Left ventricle myocardium inferior (tissue), 1 donor: ENCODE results near the gene HPS5. TPM values are rescaled to one million over a fixed set of nuclear protein-coding genes. Genes with fewer than 3 reads are reported as not detected.

Experiments
- DNase-seq: peaks from one replicate; pipeline ENCODE4 v3.0.0-alpha.2; 2020
- H3K27ac ChIP-seq: fragments of 200-600 bp; replicated peaks from 2 replicates; pipeline ENCODE4 v1.8.0; 2021
- H3K27me3 ChIP-seq: fragments of 200-600 bp; 2 replicates; pipeline ENCODE4 v1.8.0; 2021; ENCODE audit warnings: low read depth
- H3K36me3 ChIP-seq: fragments of 200-600 bp; 2 replicates; pipeline ENCODE4 v1.8.0; 2021
- H3K4me1 ChIP-seq: fragments of 200-600 bp; 2 replicates; pipeline ENCODE4 v1.8.0; 2021
- H3K4me3 ChIP-seq: fragments of 200-600 bp; 2 replicates; pipeline ENCODE4 v1.8.0; 2021; ENCODE audit warnings: mild to moderate bottlenecking, moderate library complexity
- H3K9me3 ChIP-seq: fragments of 200-600 bp; replicated peaks from 2 replicates; pipeline ENCODE4 v1.8.0; 2021
- CTCF ChIP-seq: fragments of 200-600 bp; IDR thresholded peaks from 2 replicates; pipeline ENCODE4 v1.8.0; 2021; ENCODE audit warnings: antibody characterized with exemption, mild to moderate bottlenecking, borderline replicate concordance
- intact Hi-C: fragments of 100-400 bp; cut with micrococcal nuclease; formaldehyde crosslinking; loops from one replicate; pipeline ENCODE4 v1.11.0; 2022
- total RNA-seq: library from RNA; stranded (reverse); fragmentation: NEBNext Ultra II Directional; extraction: Animal tissue kit (Norgen Biotek cat#: 25700); gene quantifications from one replicate; pipeline ENCODE4 v1.2.1, GENCODE V29; 2021
- donor health status: DM: no; HTN: yes; CAD: no; lungs with severe emphysema.

The HPS5 gene
- total RNA-seq, 1 donor from 2014 or later: 11.5 TPM

GRCh38 chr11:18366286-18366685 is 44.3 kb upstream of the HPS5 start:
- intact Hi-C loops: no loop called here

GRCh38 chr11:18365741-18366140 is 43.8 kb upstream of the HPS5 start:
- H3K36me3 ChIP-seq: peaks cover 72% of the 10 kb centered on the region
- H3K27ac ChIP-seq: no peak overlapping the region
- TF ChIP-seq CTCF: no peak
- H3K27me3 ChIP-seq: no peaks in the 10 kb centered on the region
- no peak overlapping the region for H3K4me3 ChIP-seq
- no peak for DNase-seq
- no peaks in the 10 kb centered on the region for H3K4me1 ChIP-seq
- H3K9me3 ChIP-seq: no peaks in the 10 kb centered on the region
- intact Hi-C loops: no loop called here

More at GRCh38 chr11:18366286-18366685, 44.3 kb upstream of the HPS5 start:
- Histone ChIP-seq H3K4me3 (no peak overlapping the region), H3K27ac (no peak overlapping the region), H3K27me3 (no peaks in the 10 kb centered on the region), H3K36me3 (peaks cover 67% of the 10 kb centered on the region), H3K9me3 (no peaks in the 10 kb centered on the region), H3K4me1 (no peaks in the 10 kb centered on the region)
- no peak for DNase-seq
- no peak for TF ChIP-seq CTCF

- intact Hi-C loops: no loop called here
- no peak for TF ChIP-seq CTCF
These were observed 42.6 kb upstream of the HPS5 start for GRCh38 chr11:18364495-18365073.

GRCh38 chr11:18361154-18361553 is 39.2 kb upstream of the HPS5 start:
- TF ChIP-seq CTCF: no peak
- DNase-seq: no peak
- Histone ChIP-seq H3K36me3 (peaks cover 97% of the 10 kb centered on the region), H3K27ac (no peak overlapping the region), H3K27me3 (no peaks in the 10 kb centered on the region), H3K4me1 (no peaks in the 10 kb centered on the region), H3K4me3 (no peak overlapping the region), H3K9me3 (no peaks in the 10 kb centered on the region)
- intact Hi-C loops: no loop called here

More at GRCh38 chr11:18364495-18365073, 42.6 kb upstream of the HPS5 start:
- H3K27ac ChIP-seq: no peak overlapping the region
- no peaks in the 10 kb centered on the region for H3K27me3 ChIP-seq
- no peak overlapping the region for H3K4me3 ChIP-seq
- no peaks in the 10 kb centered on the region for H3K4me1 ChIP-seq
- peaks cover 84% of the 10 kb centered on the region for H3K36me3 ChIP-seq
- no peak for DNase-seq
- no peaks in the 10 kb centered on the region for H3K9me3 ChIP-seq

- Histone ChIP-seq H3K9me3 (no peaks in the 10 kb centered on the region), H3K4me1 (no peaks in the 10 kb centered on the region), H3K4me3 (no peak overlapping the region), H3K36me3 (peaks cover 89% of the 10 kb centered on the region), H3K27me3 (no peaks in the 10 kb centered on the region), H3K27ac (no peak overlapping the region)
- TF ChIP-seq CTCF: no peak
- DNase-seq: no peak
- intact Hi-C loops: no loop called here
These were observed 36.7 kb upstream of the HPS5 start for GRCh38 chr11:18358646-18359045.

- no peaks in the 10 kb centered on the region for H3K27me3 ChIP-seq
- intact Hi-C loops: no loop called here
- no peaks in the 10 kb centered on the region for H3K9me3 ChIP-seq
- no peak overlapping the region for H3K27ac ChIP-seq
- no peak for DNase-seq
- TF ChIP-seq CTCF: no peak
- H3K36me3 ChIP-seq: peaks cover 73% of the 10 kb centered on the region
- H3K4me1 ChIP-seq: no peaks in the 10 kb centered on the region
- H3K4me3 ChIP-seq: no peak overlapping the region
These were observed 30.6 kb upstream of the HPS5 start for GRCh38 chr11:18352581-18352980.
